ENCODE results near the gene FAM187B. TPM values are rescaled to one million over a fixed set of nuclear protein-coding genes. Genes with fewer than 3 reads are reported as not detected.
A peak's percentile ranks its signal among the peaks of the same experiment; 100 is the strongest.

FAM187B gene
- total and polyA plus RNA-seq, 2 donors (not counting 1 experiment from before 2014, with no cell fraction given), result 0.25 TPM; not detected in 1

DNA sequence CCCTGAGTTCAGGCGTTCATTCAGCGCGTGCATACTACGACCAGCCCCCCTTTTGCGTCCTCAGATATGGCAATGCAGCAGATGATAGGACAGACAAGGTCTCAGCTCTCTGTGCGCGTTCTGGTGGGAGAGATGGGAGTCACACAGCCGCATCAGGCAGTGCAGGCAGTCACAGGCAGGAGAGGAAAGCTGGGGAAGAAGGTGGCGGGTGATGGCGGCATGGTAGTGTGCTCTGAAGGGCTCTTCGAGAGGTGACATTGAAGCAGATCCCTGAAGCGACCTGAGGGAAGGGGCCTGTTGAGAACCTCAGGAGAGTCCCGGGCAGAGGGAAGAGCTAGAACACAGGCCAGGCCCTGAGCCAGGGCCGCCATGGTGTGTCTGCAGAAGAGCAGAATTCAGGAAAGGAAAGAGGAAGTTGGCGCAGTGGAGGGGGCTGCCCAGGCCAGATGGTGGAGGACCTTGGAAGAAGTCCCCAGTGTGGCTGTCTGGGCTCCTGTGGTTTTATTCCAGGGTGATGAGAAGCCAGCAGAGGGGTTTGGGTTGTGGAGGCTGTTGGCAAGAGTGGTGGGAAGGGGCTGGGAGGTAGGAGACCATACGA is 43.7 kb upstream of the FAM187B start:
- Mint-ChIP-seq H3K27ac (peak overlapping the region; percentile 56), H3K9me3 (ENCODE audit: insufficient read depth) (no peaks in the 10 kb centered on the region), H3K27me3 (no peaks in the 10 kb centered on the region), H3K4me3 (peak overlapping the region; percentile 56), H3K4me1 (peaks cover 45% of the 10 kb centered on the region)
- peaks cover 25 to 37% of the 10 kb centered on the region in 2 donors for H3K4me1 ChIP-seq (ENCODE audit: control insufficient read depth in 2 of 2, insufficient read depth in 2 of 2, low read length in 2 of 2)
- POLR2A ChIA-PET, result interaction anchor here (0.7 to 1.7 kb wide), 5 partner anchors 8 to 75 kb away, joined by 3 to 20 read pairs (median 4); partner anchors contain the start of genes CD22 and FFAR1
- no peak for ATAC-seq (ENCODE audit: low read depth)
- H2AFZ ChIP-seq (ENCODE audit: insufficient read depth, low read depth, low read length, poor library complexity, severe bottlenecking), result no peak overlapping the region
- H3K27ac ChIP-seq (ENCODE audit: low read length in 2 of 2), result peak overlapping the region in 1 of 2 donors; percentile 60
- peaks cover 69% of the 10 kb centered on the region for H3K79me2 ChIP-seq (ENCODE audit: control insufficient read depth, insufficient read depth, low read length)
- H3K4me3 ChIP-seq (ENCODE audit: control extremely low read depth in 1 of 5, extremely low read depth in 1 of 5, insufficient read depth in 1 of 5, low read depth in 2 of 5, low read length in 4 of 5), result no peak overlapping the region
- no peaks in the 10 kb centered on the region for H3K27me3 ChIP-seq (replicated peaks in 1 of 4; ENCODE audit: control extremely low read depth in 1 of 4, control insufficient read depth in 3 of 4, insufficient read depth in 4 of 4, low read length in 3 of 4)
- intact Hi-C loops (cut with micrococcal nuclease), result no loop called here
- peaks cover 0 to 56% of the 10 kb centered on the region in 2 experiments for H3K36me3 ChIP-seq (replicated peaks in 1 of 2; ENCODE audit: control extremely low read depth in 1 of 2, control insufficient read depth in 1 of 2, extremely low read depth in 1 of 2, insufficient read depth in 2 of 2, low read length in 1 of 2)
- H3K9ac ChIP-seq (ENCODE audit: low read length), result no peak overlapping the region
- peaks cover 46% of the 10 kb centered on the region for H4K20me1 ChIP-seq (ENCODE audit: control insufficient read depth, insufficient read depth, low read length, poor library complexity, severe bottlenecking)
- TF ChIP-seq EZH2 (IDR thresholded peaks at IDR 0.05; ENCODE audit: borderline replicate concordance, insufficient read depth, low read depth, low read length, poor library complexity, severe bottlenecking), result no peak
- TF ChIP-seq, protein P1, sequence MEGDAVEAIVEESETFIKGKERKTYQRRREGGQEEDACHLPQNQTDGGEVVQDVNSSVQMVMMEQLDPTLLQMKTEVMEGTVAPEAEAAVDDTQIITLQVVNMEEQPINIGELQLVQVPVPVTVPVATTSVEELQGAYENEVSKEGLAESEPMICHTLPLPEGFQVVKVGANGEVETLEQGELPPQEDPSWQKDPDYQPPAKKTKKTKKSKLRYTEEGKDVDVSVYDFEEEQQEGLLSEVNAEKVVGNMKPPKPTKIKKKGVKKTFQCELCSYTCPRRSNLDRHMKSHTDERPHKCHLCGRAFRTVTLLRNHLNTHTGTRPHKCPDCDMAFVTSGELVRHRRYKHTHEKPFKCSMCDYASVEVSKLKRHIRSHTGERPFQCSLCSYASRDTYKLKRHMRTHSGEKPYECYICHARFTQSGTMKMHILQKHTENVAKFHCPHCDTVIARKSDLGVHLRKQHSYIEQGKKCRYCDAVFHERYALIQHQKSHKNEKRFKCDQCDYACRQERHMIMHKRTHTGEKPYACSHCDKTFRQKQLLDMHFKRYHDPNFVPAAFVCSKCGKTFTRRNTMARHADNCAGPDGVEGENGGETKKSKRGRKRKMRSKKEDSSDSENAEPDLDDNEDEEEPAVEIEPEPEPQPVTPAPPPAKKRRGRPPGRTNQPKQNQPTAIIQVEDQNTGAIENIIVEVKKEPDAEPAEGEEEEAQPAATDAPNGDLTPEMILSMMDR (IDR thresholded peaks at IDR 0.05), result no peak
- 59% methylated on average over 16 of the region's 16 CpGs for WGBS (ENCODE audit: insufficient coverage)
- peak; percentile 73 for DNase-seq
- peak overlapping the region; percentile 51 for H3K4me2 ChIP-seq (replicated peaks; ENCODE audit: low read depth, low read length, poor library complexity, severe bottlenecking)
- H3K9me3 ChIP-seq (ENCODE audit: control extremely low read depth in 1 of 3, control insufficient read depth in 2 of 3, insufficient read depth in 1 of 3, low read length in 2 of 3), result no peaks in the 10 kb centered on the region
- CTCF ChIA-PET, result interaction anchor here (0.9 to 2.1 kb wide), 5 partner anchors 24 to 206 kb away, joined by 3 to 5 read pairs (median 4); no protein-coding TSS in a partner anchor

GRCh38 chr19:35271546-35271945 is 43.0 kb upstream of the FAM187B start:
- no peaks in the 10 kb centered on the region for H3K27me3 ChIP-seq (replicated peaks in 1 of 4; ENCODE audit: control extremely low read depth in 1 of 4, control insufficient read depth in 3 of 4, insufficient read depth in 4 of 4, low read length in 3 of 4)
- TF ChIP-seq, protein P1 (IDR thresholded peaks at IDR 0.05), result no peak
- no peak for TF ChIP-seq EZH2 (IDR thresholded peaks at IDR 0.05; ENCODE audit: borderline replicate concordance, insufficient read depth, low read depth, low read length, poor library complexity, severe bottlenecking)
- H3K9me3 ChIP-seq (ENCODE audit: control extremely low read depth in 1 of 3, control insufficient read depth in 2 of 3, insufficient read depth in 1 of 3, low read length in 2 of 3), result no peaks in the 10 kb centered on the region
- Mint-ChIP-seq H3K27me3 (no peaks in the 10 kb centered on the region), H3K27ac (peak overlapping the region; percentile 56), H3K9me3 (ENCODE audit: insufficient read depth) (no peaks in the 10 kb centered on the region), H3K4me1 (peaks cover 49% of the 10 kb centered on the region), H3K4me3 (peak overlapping the region; percentile 56)
- no peak overlapping the region for H3K9ac ChIP-seq (ENCODE audit: low read length)
- peak overlapping the region in 1 of 2 donors; percentile 1 for H3K27ac ChIP-seq (ENCODE audit: low read length in 2 of 2)
- ATAC-seq (ENCODE audit: low read depth), result no peak
- peak; percentile 19 for DNase-seq
- ChIA-PET POLR2A (interaction anchor here (0.7 to 1.7 kb wide), 4 partner anchors 8 to 76 kb away, joined by 3 to 20 read pairs (median 4); partner anchors contain the start of genes CD22 and FFAR1), CTCF (interaction anchor here (0.9 to 2.1 kb wide), 4 partner anchors 25 to 205 kb away, joined by 3 to 5 read pairs (median 4); no protein-coding TSS in a partner anchor)
- H4K20me1 ChIP-seq (ENCODE audit: control insufficient read depth, insufficient read depth, low read length, poor library complexity, severe bottlenecking), result peaks cover 46% of the 10 kb centered on the region
- peaks cover 0 to 50% of the 10 kb centered on the region in 2 experiments for H3K36me3 ChIP-seq (replicated peaks in 1 of 2; ENCODE audit: control extremely low read depth in 1 of 2, control insufficient read depth in 1 of 2, extremely low read depth in 1 of 2, insufficient read depth in 2 of 2, low read length in 1 of 2)
- peaks cover 70% of the 10 kb centered on the region for H3K79me2 ChIP-seq (ENCODE audit: control insufficient read depth, insufficient read depth, low read length)
- H3K4me3 ChIP-seq (ENCODE audit: control extremely low read depth in 1 of 5, extremely low read depth in 1 of 5, insufficient read depth in 1 of 5, low read depth in 2 of 5, low read length in 4 of 5), result no peak overlapping the region
- H3K4me1 ChIP-seq (ENCODE audit: control insufficient read depth in 2 of 2, insufficient read depth in 2 of 2, low read length in 2 of 2), result peaks cover 32 to 43% of the 10 kb centered on the region in 2 donors
- peak overlapping the region; percentile 51 for H3K4me2 ChIP-seq (replicated peaks; ENCODE audit: low read depth, low read length, poor library complexity, severe bottlenecking)
- H2AFZ ChIP-seq (ENCODE audit: insufficient read depth, low read depth, low read length, poor library complexity, severe bottlenecking), result no peak overlapping the region
- WGBS (ENCODE audit: insufficient coverage), result 97% methylated on average over 7 of the region's 7 CpGs
- intact Hi-C loops (cut with micrococcal nuclease), result no loop called here

Measured in B cell (primary cell).